ENCODE data around the gene MSH4. TPM values are rescaled to one million over a fixed set of nuclear protein-coding genes. Genes with fewer than 3 reads are reported as not detected.

MSH4 gene
- total RNA-seq, 3 donors from 2014 or later (not counting 1 experiment from before 2014, with no cell fraction given) = 0.45 to 0.61 (median 0.52) TPM

DNA sequence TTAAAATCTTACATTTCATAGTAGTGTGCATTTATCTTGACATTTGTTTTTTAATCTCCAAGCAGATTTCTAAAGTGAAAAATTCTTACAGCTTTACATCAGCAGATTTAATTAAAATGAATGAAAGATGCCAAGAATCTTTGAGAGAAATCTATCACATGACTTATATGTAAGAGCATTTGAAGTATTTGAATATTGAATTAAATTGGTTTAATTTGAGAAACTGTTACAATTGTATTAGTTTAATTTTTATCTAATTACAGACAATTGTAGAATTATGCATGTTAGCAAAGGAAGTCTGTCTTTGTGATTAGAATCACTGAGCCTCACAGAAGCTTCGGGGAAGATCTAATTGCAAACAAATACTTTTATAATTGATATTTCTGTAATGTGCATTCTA, 83.3 kb downstream of the MSH4 start:
- ATAC-seq (no peak), DNase-seq (no peak)
- Mint-ChIP-seq H3K4me1 (no peaks in the 10 kb centered on the region), H3K27me3 (ENCODE audit: low read depth in 2 of 2) (no peaks in the 10 kb centered on the region), H3K27ac (no peak overlapping the region), H3K36me3 (no peaks in the 10 kb centered on the region), H3K9me3 (peaks cover 0 to 2% of the 10 kb centered on the region in 2 donors), H3K4me3 (no peak overlapping the region)
- H3K4me3 ChIP-seq (ENCODE audit: low read length) = no peak overlapping the region
- no peaks in the 10 kb centered on the region for H3K9me3 ChIP-seq (ENCODE audit: control insufficient read depth, insufficient read depth, low read length)
- no peaks in the 10 kb centered on the region for H3K27me3 ChIP-seq (ENCODE audit: control insufficient read depth, insufficient read depth, low read length)
- no peaks in the 10 kb centered on the region for H3K4me1 ChIP-seq (ENCODE audit: control insufficient read depth, insufficient read depth, low read length)
- intact Hi-C loops (cut with micrococcal nuclease) = no loop called here
- no CpG with 5 or more reads among the region's 1 CpG for WGBS (ENCODE audit: insufficient coverage)
- H3K36me3 ChIP-seq (ENCODE audit: control insufficient read depth, insufficient read depth, low read length) = no peaks in the 10 kb centered on the region
- TF ChIP-seq, protein P1, sequence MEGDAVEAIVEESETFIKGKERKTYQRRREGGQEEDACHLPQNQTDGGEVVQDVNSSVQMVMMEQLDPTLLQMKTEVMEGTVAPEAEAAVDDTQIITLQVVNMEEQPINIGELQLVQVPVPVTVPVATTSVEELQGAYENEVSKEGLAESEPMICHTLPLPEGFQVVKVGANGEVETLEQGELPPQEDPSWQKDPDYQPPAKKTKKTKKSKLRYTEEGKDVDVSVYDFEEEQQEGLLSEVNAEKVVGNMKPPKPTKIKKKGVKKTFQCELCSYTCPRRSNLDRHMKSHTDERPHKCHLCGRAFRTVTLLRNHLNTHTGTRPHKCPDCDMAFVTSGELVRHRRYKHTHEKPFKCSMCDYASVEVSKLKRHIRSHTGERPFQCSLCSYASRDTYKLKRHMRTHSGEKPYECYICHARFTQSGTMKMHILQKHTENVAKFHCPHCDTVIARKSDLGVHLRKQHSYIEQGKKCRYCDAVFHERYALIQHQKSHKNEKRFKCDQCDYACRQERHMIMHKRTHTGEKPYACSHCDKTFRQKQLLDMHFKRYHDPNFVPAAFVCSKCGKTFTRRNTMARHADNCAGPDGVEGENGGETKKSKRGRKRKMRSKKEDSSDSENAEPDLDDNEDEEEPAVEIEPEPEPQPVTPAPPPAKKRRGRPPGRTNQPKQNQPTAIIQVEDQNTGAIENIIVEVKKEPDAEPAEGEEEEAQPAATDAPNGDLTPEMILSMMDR (IDR thresholded peaks at IDR 0.05) = no peak
- no peak overlapping the region for H3K27ac ChIP-seq (ENCODE audit: low read length)

DNA sequence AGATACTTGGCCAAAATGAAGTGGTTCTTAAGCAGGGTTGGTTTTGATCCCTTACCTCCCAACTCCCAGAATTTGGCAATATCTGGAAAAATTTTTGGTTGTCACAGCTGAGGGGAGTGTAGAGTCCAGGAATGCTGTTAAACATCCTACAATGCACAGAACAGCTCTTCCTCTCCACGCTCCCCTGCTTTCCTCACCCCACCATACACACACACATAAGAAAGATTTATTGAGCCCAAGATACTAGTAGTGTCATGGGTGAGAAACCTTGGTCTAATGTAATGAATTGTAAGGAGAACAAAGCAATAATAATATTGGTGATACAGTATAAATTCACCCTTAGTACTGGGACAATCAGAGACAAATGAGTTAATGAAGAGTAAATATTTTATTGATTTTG, 87.8 kb downstream of the MSH4 start:
- H3K36me3 ChIP-seq (ENCODE audit: control insufficient read depth, insufficient read depth, low read length) = no peaks in the 10 kb centered on the region
- TF ChIP-seq, protein P1 (IDR thresholded peaks at IDR 0.05) = no peak
- Mint-ChIP-seq H3K4me3 (no peak overlapping the region), H3K4me1 (no peaks in the 10 kb centered on the region), H3K27me3 (ENCODE audit: low read depth in 2 of 2) (no peaks in the 10 kb centered on the region), H3K27ac (no peak overlapping the region), H3K36me3 (no peaks in the 10 kb centered on the region), H3K9me3 (peaks cover 0 to 3% of the 10 kb centered on the region in 2 donors)
- intact Hi-C loops (cut with micrococcal nuclease) = no loop called here
- ATAC-seq = no peak
- no peaks in the 10 kb centered on the region for H3K9me3 ChIP-seq (ENCODE audit: control insufficient read depth, insufficient read depth, low read length)
- no peak overlapping the region for H3K27ac ChIP-seq (ENCODE audit: low read length)
- H3K4me1 ChIP-seq (ENCODE audit: control insufficient read depth, insufficient read depth, low read length) = no peaks in the 10 kb centered on the region
- WGBS (ENCODE audit: insufficient coverage) = no CpG with 5 or more reads among the region's 1 CpG
- H3K4me3 ChIP-seq (ENCODE audit: low read length) = no peak overlapping the region
- H3K27me3 ChIP-seq (ENCODE audit: control insufficient read depth, insufficient read depth, low read length) = no peaks in the 10 kb centered on the region
- no peak for DNase-seq

DNA sequence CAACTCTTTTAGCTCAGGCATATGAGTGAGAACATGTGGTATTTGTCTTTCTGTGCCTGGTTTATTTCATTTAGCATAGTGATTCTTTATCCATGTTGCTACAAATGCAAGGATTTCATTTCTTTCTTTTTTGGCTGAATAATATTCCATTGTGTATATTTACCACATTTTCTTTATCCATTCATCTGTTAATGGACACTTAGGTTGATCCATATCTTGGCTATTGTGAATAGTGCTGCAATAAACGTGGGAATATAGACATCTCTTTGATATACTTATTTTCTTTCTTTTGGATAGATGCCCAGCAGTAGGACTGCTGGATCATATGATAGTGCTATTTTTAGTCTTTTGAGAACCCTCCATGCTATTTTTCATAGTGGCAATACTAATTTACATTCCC, 104.7 kb downstream of the MSH4 start:
- H3K4me1 Mint-ChIP-seq = no peaks in the 10 kb centered on the region
- Histone ChIP-seq H3K27ac (ENCODE audit: low read length) (no peak overlapping the region), H3K4me1 (ENCODE audit: control insufficient read depth, insufficient read depth, low read length) (no peaks in the 10 kb centered on the region), H3K36me3 (ENCODE audit: control insufficient read depth, insufficient read depth, low read length) (no peaks in the 10 kb centered on the region), H3K9me3 (ENCODE audit: control insufficient read depth, insufficient read depth, low read length) (no peaks in the 10 kb centered on the region), H3K27me3 (ENCODE audit: control insufficient read depth, insufficient read depth, low read length) (no peaks in the 10 kb centered on the region), H3K4me3 (ENCODE audit: low read length) (no peak overlapping the region)
- TF ChIP-seq, protein P1 (IDR thresholded peaks at IDR 0.05) = no peak
- ATAC-seq (no peak), DNase-seq (no peak)
- no peak overlapping the region for H3K4me3 Mint-ChIP-seq
- peaks cover 2 to 7% of the 10 kb centered on the region in 2 donors for H3K9me3 Mint-ChIP-seq
- H3K27ac Mint-ChIP-seq = no peak overlapping the region
- H3K36me3 Mint-ChIP-seq = no peaks in the 10 kb centered on the region
- no peaks in the 10 kb centered on the region for H3K27me3 Mint-ChIP-seq (ENCODE audit: low read depth in 2 of 2)
- no CpG with 5 or more reads among the region's 1 CpG for WGBS (ENCODE audit: insufficient coverage)
- intact Hi-C loops (cut with micrococcal nuclease) = no loop called here

DNA sequence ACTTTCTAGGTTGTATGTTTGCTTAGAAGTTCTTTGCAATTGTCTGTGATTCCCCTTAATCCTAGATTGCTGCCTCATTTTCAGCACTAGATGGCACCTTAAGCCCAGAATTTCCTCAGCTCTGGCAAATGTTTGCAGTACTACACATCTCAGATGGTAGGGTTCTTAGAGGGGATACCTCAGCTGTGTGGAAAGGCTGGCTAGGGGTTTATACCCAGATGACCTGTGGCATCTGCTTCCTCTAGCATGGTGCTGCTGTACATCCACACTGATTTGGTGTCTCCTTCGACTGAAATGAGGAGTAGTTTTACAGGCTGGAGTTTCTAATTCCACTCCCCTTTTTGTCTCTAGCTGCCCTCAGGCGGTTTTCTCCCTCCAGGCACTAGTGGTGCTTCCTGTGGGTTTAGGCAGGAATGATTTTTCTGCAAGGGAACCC, 112.1 kb downstream of the MSH4 start:
- Mint-ChIP-seq H3K36me3 (no peaks in the 10 kb centered on the region), H3K27me3 (ENCODE audit: low read depth in 2 of 2) (no peaks in the 10 kb centered on the region), H3K4me3 (no peak overlapping the region), H3K27ac (no peak overlapping the region), H3K9me3 (peaks cover 6 to 11% of the 10 kb centered on the region in 2 donors), H3K4me1 (no peaks in the 10 kb centered on the region)
- no peak for DNase-seq
- Histone ChIP-seq H3K36me3 (ENCODE audit: control insufficient read depth, insufficient read depth, low read length) (no peaks in the 10 kb centered on the region), H3K27me3 (ENCODE audit: control insufficient read depth, insufficient read depth, low read length) (no peaks in the 10 kb centered on the region), H3K9me3 (ENCODE audit: control insufficient read depth, insufficient read depth, low read length) (no peaks in the 10 kb centered on the region), H3K4me3 (ENCODE audit: low read length) (no peak overlapping the region), H3K4me1 (ENCODE audit: control insufficient read depth, insufficient read depth, low read length) (no peaks in the 10 kb centered on the region), H3K27ac (ENCODE audit: low read length) (no peak overlapping the region)
- no peak for ATAC-seq
- intact Hi-C loops (cut with micrococcal nuclease) = no loop called here
- 34% methylated on average over 2 of the region's 2 CpGs for WGBS (ENCODE audit: insufficient coverage)
- TF ChIP-seq, protein P1 (IDR thresholded peaks at IDR 0.05) = no peak

Measured in natural killer cell (primary cell).